ENCODE results near the gene DLST.

GRCh38 chr14:74946659-74947281 lies 65.1 kb downstream of the DLST start:
- TF ChIP-seq CTCF (IDR thresholded peaks at IDR 0.05) (no peak), POLR2A (IDR thresholded peaks at IDR 0.05) (no peak)

Data from suprapubic skin (tissue), 3 donors.